GM18507 (cell line): ENCODE data around the gene C20orf96.
A peak's percentile ranks its signal among the peaks of the same experiment; 100 is the strongest.
"Not testable (repeated sequence)": the region's sequence is repeated elsewhere in the genome, so short reads cannot be mapped to it uniquely, and the experiment has no call there.

ENCODE experiments used
- DNase-seq: peaks from one replicate; pipeline ENCODE4 v3.0.0; 2011; ENCODE audit warnings: low read depth; ENCODE audit not compliant: insufficient read length; ENCODE audit errors: extremely low spot score
- FAIRE-seq: peaks from 2 replicates; lab custom pipeline; 2011; peaks lifted over from hg19 to GRCh38; lab: Jason Lieb, UNC

C20orf96 gene

DNA sequence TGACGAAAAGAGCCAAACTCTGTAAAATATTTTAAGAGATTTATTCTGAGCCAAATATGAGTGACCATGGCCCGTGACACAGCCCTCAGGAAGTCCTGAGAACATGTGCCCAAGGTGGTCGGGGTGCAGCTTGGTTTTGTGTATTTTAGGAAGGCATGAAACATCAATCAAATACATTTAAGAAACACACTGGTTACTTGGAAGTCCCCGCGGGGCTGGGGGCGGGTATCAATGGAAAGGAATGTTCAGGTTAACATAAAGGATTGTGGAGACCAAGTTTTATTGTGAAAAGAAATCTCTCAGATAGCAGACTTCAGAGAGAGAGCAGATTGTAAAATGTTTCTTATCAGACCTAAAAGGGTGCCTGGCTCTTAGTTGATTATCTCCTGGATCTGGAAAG, 37.1 kb downstream of the C20orf96 start:
- FAIRE-seq, DNase-seq: not testable (repeated sequence)

- DNase-seq = no peak
- FAIRE-seq = no peak
Observed at GRCh38 chr20:252801-253200, 37.7 kb downstream of the C20orf96 start.

- no peak for DNase-seq
- no peak for FAIRE-seq
Observed at GRCh38 chr20:251354-251753, 39.2 kb downstream of the C20orf96 start.

DNA sequence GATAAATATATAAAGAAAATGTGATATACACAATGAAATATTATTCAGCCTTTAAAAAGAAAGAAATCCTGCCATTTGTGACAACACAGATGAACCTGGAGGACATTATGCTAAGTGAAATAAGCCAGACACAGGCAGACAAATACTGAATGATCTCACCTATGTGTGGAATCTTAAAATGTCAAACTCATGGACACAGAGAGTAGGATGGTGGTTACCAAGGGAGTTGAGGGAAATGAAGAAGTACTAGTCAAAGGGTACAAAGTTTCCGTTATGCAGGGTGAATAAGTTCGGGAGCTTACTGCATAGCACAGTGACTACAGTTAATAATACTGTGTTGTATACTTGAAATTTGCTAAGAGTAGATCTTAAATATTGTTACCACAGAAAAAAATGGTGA, 47.6 kb downstream of the C20orf96 start:
- FAIRE-seq = no peak
- no peak for DNase-seq

- FAIRE-seq (peak; percentile 45), DNase-seq (no peak)
Observed at GRCh38 chr20:237929-238328, 52.6 kb downstream of the C20orf96 start.

DNA sequence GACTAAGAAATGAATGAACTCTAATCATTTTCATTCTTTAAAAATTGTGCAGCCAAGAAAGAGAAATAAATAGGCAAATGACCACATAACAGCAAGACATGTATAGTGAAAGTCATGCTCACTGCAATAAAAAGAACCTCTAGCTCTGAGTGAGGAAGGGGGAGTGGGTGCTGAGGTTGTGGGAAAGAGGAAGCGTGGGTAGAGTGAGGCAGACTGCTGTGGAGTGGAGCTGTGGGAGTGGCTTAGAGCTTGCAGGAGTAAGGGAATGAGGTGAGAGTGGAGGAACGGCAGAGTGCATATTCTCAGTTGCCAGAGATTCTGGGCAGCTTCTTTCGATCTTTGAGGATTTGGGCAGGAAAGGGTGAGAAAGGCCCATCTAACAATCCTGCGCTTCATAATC, 53.1 kb downstream of the C20orf96 start:
- FAIRE-seq (peak; percentile 62), DNase-seq (no peak)

DNA sequence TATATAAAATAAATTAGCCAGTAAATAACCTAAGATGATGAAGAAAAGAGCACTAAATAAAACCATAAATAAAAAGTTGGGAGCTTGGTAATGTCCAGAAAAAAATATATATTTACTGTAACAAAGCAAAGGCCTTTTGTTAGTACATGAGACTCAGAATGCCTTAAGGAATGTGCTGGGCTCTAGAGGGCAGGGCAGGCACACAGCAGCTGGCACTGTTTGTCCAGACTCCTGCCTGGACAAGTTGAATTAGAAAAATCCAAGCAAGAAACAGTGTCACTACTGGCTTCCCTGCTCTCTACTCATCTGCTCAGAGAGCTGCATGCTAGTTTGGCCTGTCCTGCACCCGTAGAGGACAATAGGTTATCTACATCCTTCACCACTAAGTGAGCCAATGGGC, 54.7 kb downstream of the C20orf96 start:
- FAIRE-seq (no peak), DNase-seq (no peak)

DNA sequence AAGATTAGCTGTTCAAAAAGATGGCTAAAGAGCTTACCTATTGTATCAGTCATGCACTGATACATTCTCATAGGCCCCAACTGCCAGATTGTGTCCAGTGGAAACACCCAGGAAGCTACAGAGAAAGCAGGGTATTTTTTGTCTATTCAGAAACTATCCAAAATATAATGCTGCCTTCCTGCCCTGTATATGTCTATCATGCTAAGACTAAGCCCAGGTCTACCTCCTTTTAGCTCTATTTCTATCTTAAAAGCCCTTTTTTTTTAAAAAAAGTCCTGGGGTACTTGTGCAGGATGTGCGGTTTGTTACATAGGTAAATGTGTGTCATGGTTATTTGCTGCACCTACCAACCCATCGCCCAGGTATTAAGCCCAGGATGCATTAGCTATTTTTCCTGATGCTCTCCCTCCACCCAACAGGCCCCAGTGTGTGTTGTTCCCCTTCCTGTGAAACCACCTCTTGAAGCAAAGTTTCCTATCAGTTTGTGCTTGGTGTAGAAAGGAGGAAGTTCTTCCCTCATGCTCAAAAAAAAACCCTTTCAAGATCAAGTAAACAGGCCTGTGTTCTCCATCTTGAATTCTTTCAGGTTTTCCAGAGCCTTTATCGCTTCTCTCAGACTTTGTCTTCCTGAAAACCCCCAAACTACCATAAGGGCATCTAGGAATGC, 63.0 kb downstream of the C20orf96 start:
- DNase-seq (no peak), FAIRE-seq (peak; percentile 29)

- DNase-seq (no peak), FAIRE-seq (no peak)
Observed at GRCh38 chr20:226958-227357, 63.6 kb downstream of the C20orf96 start, which contains the start of gene DEFB129. Gene DEFB129 (plus strand): TSS chr20:227258. CDS start chr20:227289, 31 bp downstream.

- not testable (repeated sequence) for DNase-seq, FAIRE-seq
Observed at GRCh38 chr20:225879-226278, 64.7 kb downstream of the C20orf96 start.

DNA sequence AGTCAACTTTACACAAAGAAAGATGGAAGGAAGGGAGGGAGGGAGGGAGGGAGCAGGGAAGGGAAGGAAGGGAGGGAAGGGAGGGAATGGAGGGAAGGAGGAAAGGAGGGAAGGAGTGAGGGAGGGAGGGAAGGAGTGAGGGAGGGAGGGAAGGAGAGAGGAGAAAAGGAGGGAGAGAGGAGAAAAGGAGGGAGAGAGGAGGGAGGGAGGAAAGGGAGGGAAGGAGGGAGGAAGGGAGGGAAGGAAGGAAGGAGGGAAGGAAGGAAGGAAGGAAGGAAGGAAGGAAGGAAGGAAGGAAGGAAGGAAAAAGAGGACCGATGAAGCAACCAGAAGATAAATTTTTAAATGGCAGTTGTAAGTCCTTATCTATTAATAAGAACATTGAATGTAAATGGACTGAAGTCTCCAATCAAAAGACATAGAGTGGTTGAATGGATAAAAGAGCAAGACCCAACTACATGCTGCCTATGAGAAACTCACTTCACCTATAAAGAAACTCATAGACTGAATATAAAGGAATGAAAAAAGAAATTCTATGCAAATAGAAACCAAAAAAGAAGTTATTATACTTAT, 69.2 kb downstream of the C20orf96 start:
- DNase-seq = no peak
- no peak for FAIRE-seq
